Testis (tissue), 3 donors: ENCODE results near the gene SPDL1. TPM values are rescaled to one million over a fixed set of nuclear protein-coding genes. Genes with fewer than 3 reads are reported as not detected.

ENCODE experiments used
- DNase-seq: peaks from one replicate; pipeline ENCODE4 v3.0.0-alpha.2; 2019
- H3K27ac ChIP-seq, 2 donors: fragments of 200-600 bp; sonication (generic); one replicate each; pipeline ENCODE4 v1.5.1; 2019
- H3K27me3 ChIP-seq: fragments of 200-600 bp; sonication (generic); one replicate; pipeline ENCODE4 v1.5.1; 2019
- H3K36me3 ChIP-seq: fragments of 200-600 bp; sonication (generic); one replicate; pipeline ENCODE4 v1.5.1; 2017; ENCODE audit warnings: low read depth; ENCODE audit errors: missing control alignments
- H3K4me1 ChIP-seq: fragments of 200-600 bp; sonication (generic); one replicate; pipeline ENCODE4 v1.5.1; 2019
- H3K4me3 ChIP-seq, 2 donors: fragments of 200-600 bp; sonication (generic); one replicate each; pipeline ENCODE4 v1.5.1; 2017 to 2019
- H3K9me3 ChIP-seq: fragments of 200-600 bp; sonication (generic); one replicate; pipeline ENCODE4 v1.5.1; 2017
- POLR2A ChIP-seq: fragments of 450-650 bp; IDR thresholded peaks from one replicate; pipeline ENCODE4 v1.6.1; 2017; ENCODE audit warnings: antibody characterized with exemption, mild to moderate bottlenecking, moderate library complexity
- WGBS, 2 donors: methylation state at CpG; one replicate each; pipeline ENCODE4 v1.1.5; 2018; 5-methylcytosine and 5-hydroxymethylcytosine counted together
- intact Hi-C: fragments of 100-400 bp; cut with DNase I; formaldehyde crosslinking; loops from one replicate; pipeline ENCODE4 v1.15.1; 2023; ENCODE audit warnings: low total_unique reads
- polyA plus RNA-seq: library from polyadenylated mRNA; stranded (reverse); fragments of 350-450 nt; fragmentation: Illumina TruSeq; extraction: RNeasy Lipid Tissue Mini Kit (QIAGEN cat#74804); gene quantifications from one replicate; pipeline ENCODE4 v1.2.3, GENCODE V29; 2014; ENCODE audit warnings: low read depth, low replicate concordance; ENCODE audit not compliant: insufficient read depth
- total RNA-seq, 2 donors: library from RNA; depleted of rRNA; stranded (reverse); fragments of >200 nt; gene quantifications; one replicate each; pipeline ENCODE4 v1.2.3, GENCODE V29; 2016
- TF ChIP-seq, protein P1 (sequence below), 3 experiments: fragments of 450-650 bp in 2 of 3; fragments of 200-600 bp in 1 of 3; sonication (generic) in 1 of 3; IDR thresholded peaks; one replicate each; pipeline ENCODE4 v1.5.1; 2016 to 2019; ENCODE audit warnings: antibody characterized with exemption in 3 of 3, mild to moderate bottlenecking in 2 of 3, moderate library complexity in 1 of 3

The SPDL1 gene
- total and polyA plus RNA-seq, 3 donors from 2014 or later = 28.3 to 52.6 (median 36.8) TPM

DNA sequence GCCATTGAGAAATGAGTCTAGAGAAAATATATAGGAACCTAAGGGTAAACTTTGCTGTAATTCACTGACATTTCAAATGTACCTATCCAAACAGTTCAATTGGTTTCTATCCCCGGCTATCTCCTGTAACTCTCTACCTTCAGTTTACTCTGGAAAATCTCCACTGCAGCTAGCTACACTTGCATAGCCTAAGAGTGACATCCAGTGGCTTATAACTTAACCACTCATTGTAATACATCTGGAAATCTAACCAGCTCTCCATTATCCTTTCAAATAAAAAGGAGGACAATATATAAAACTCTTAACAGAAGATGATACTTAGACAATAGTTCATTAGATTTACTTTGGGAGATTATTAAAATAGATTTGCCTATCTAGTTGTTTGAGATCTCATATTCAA, 35.3 kb upstream of the SPDL1 start:
- H3K27ac ChIP-seq = no peak overlapping the region
- intact Hi-C loops = no loop called here
- H3K4me1 ChIP-seq = no peaks in the 10 kb centered on the region

DNA sequence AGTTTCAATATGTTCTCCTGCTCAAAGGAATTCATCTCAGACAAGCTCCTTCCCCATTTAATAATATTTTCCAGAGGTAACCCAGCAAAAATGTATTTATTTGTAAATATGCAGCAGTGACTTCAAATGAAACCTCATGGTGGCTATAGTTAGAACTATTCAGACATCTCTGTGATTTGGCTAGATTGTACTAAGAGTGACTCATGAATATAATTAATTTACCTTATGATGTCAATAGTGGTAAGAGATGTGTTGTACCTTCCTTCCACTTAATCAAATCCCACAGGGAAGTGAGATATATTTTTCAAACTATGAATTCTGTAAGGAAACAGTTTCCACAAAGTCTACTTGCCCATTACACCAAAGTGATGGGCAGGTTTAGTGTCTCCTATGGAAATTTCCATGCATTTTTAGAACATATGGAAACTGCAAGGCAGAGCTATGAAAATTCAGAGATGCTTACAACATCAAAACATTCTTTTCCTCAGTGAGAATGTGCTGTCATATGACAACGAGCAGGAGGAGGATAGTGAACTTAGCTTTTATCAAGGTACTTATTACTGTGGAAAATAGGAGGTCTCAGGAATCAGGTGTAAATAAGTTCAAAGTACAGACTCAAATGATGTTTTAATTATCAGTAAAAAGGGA, 34.0 kb upstream of the SPDL1 start:
- TF ChIP-seq POLR2A = no peak
- TF ChIP-seq, protein P1, sequence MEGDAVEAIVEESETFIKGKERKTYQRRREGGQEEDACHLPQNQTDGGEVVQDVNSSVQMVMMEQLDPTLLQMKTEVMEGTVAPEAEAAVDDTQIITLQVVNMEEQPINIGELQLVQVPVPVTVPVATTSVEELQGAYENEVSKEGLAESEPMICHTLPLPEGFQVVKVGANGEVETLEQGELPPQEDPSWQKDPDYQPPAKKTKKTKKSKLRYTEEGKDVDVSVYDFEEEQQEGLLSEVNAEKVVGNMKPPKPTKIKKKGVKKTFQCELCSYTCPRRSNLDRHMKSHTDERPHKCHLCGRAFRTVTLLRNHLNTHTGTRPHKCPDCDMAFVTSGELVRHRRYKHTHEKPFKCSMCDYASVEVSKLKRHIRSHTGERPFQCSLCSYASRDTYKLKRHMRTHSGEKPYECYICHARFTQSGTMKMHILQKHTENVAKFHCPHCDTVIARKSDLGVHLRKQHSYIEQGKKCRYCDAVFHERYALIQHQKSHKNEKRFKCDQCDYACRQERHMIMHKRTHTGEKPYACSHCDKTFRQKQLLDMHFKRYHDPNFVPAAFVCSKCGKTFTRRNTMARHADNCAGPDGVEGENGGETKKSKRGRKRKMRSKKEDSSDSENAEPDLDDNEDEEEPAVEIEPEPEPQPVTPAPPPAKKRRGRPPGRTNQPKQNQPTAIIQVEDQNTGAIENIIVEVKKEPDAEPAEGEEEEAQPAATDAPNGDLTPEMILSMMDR (IDR thresholded peaks at IDR 0.05) = no peak
- 26 to 46% methylated on average over 1 of the region's 1 CpG for WGBS, 2 donors
- Histone ChIP-seq H3K27ac (no peak overlapping the region), H3K9me3 (no peaks in the 10 kb centered on the region), H3K27me3 (no peaks in the 10 kb centered on the region), H3K4me1 (no peaks in the 10 kb centered on the region), H3K4me3 (no peak overlapping the region), H3K36me3 (no peaks in the 10 kb centered on the region)
- intact Hi-C loops = no loop called here
- DNase-seq = no peak

More for the DNA sequence above, 35.3 kb upstream of the SPDL1 start:
- no peak for TF ChIP-seq POLR2A
- TF ChIP-seq, protein P1 (IDR thresholded peaks at IDR 0.05) = no peak
- H3K36me3 ChIP-seq = no peaks in the 10 kb centered on the region
- DNase-seq = no peak
- H3K9me3 ChIP-seq = no peaks in the 10 kb centered on the region
- H3K4me3 ChIP-seq = no peak overlapping the region
- WGBS, 2 donors = 57 to 59% methylated on average over 1 of the region's 1 CpG
- H3K27me3 ChIP-seq = no peaks in the 10 kb centered on the region

DNA sequence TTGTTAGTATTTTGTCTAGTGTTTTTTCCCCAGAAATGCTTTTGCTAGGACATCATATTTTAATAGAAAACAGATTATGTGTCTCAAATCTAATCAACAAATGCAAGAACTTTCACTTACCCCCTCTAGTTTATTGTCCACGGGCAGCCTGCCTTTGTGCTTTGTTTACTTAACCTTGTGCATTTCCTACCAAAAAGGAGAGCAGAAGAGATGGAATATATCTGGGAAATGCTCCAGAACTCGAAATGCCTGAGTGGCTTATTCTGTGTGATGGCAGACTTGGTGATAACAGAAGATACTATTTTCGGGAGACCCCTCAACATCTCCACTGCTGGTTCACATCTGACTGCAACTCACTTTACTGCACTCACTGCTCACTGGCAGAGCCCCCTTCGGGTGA, 33.3 kb upstream of the SPDL1 start:
- WGBS, 2 donors = 25 to 27% methylated on average over 4 of the region's 4 CpGs
- Histone ChIP-seq H3K9me3 (no peaks in the 10 kb centered on the region), H3K36me3 (no peaks in the 10 kb centered on the region), H3K27me3 (no peaks in the 10 kb centered on the region), H3K4me3 (no peak overlapping the region), H3K4me1 (no peaks in the 10 kb centered on the region), H3K27ac (no peak overlapping the region)
- DNase-seq = no peak
- intact Hi-C loops = no loop called here
- TF ChIP-seq, protein P1 (IDR thresholded peaks at IDR 0.05) = no peak
- no peak for TF ChIP-seq POLR2A

DNA sequence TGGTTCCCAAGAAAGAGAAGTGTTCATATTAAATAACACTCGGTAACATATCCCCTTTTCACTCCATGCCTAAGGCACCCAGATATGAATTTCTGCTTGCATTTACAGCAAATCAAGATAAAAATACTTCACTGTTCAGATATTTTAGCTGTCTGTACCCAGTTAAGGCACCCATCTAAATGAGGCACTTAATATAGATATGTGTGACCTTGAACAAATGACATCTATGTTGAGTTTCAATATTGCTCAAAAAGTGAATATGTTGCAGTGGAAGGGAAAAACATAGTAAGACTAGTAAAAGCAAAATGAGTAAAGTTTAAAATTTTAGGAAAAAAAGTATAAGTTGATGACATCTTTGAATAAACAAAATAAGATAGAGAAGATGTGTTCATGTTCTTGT, 32.4 kb upstream of the SPDL1 start:
- Histone ChIP-seq H3K36me3 (no peaks in the 10 kb centered on the region), H3K27me3 (no peaks in the 10 kb centered on the region), H3K27ac (no peak overlapping the region), H3K4me3 (no peak overlapping the region), H3K9me3 (no peaks in the 10 kb centered on the region), H3K4me1 (no peaks in the 10 kb centered on the region)
- DNase-seq = no peak
- WGBS, 2 donors = 86 to 93% methylated on average over 1 of the region's 1 CpG
- TF ChIP-seq, protein P1 (IDR thresholded peaks at IDR 0.05) = no peak
- no peak for TF ChIP-seq POLR2A
- intact Hi-C loops = no loop called here

DNA sequence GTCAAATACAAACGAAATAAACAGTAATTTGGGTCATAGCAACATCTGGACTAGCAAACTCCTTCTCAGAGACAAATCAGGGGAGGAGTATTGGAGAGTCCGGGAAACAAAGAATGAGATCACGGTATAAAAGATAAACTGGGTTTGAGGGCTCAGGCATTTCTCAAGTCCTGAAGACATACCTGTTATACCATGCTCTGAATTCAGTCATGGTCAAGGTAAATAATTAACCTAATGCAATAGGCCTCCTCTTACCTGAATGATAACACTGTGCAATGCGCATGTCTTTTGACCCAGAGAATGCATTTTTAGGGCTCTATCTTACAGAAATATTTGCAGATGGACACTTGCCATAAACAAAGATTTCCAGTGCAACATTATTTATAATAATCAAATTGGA, 31.9 kb upstream of the SPDL1 start:
- no peak for DNase-seq
- Histone ChIP-seq H3K4me3 (no peak overlapping the region), H3K4me1 (no peaks in the 10 kb centered on the region), H3K27me3 (no peaks in the 10 kb centered on the region), H3K9me3 (no peaks in the 10 kb centered on the region), H3K36me3 (no peaks in the 10 kb centered on the region), H3K27ac (no peak overlapping the region)
- WGBS, 2 donors = 51 to 62% methylated on average over 4 of the region's 4 CpGs
- TF ChIP-seq POLR2A = no peak
- TF ChIP-seq, protein P1 (IDR thresholded peaks at IDR 0.05) = no peak
- intact Hi-C loops = no loop called here
